NCI-H146 (cell line): ENCODE measurements around the gene TBC1D16.

ENCODE experiments used
- DNase-seq: peaks from one replicate; lab custom pipeline; 2025; lab: John Stamatoyannopoulos, UW

Gene TBC1D16

GRCh38 chr17:79938336-79939093 is 97.2 kb downstream of the TBC1D16 start:
- DNase-seq: no peak

DNA sequence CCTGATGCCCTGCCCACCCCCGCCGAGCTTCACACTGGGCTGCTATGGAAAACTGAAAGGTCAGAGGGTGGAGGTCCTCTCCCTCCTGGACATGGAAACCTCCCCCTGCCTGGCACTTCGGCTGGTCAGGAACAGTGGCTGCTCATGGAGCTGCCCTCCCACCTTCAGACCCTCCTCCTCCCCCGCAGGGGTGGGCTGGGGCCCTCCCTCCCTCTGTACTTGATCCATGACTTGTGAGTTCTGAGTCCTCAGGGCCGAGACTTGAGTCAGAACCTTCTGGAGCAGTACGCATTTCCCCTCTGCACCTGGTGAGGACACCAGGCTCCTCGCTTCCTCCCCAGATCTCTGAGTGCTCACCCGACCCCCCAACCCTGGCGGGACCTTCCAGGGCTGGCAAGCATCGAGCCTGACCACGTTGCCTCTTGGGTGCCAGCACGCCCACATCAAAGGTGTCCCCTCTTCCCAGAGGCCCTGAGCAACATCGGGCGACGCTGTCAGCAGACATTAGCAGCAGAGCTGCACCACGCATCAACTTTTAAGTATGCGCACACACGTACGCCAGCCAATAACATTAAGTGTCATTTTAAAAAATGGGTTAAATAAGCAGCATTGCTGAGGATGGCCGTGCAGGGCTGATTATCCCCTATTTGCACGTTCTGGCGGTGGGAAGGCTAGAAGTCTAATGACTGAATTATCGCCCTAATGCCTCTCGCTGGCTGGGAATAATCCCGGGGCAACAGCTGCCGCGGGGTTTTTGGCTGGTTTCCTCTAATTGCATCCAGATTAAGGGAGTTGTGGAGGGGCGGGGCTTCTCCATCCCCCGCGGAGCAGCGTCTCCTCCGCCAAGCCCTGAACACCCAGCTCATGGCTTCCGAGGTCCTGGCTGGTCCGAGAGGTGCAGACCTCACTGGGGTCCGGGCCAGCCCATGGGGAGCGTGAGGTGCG is 98.0 kb downstream of the TBC1D16 start:
- no peak for DNase-seq

- no peak for DNase-seq
These were observed 98.9 kb downstream of the TBC1D16 start for GRCh38 chr17:79936641-79937381.

- DNase-seq: no peak
These were observed 99.6 kb downstream of the TBC1D16 start for GRCh38 chr17:79936050-79936449.

DNA sequence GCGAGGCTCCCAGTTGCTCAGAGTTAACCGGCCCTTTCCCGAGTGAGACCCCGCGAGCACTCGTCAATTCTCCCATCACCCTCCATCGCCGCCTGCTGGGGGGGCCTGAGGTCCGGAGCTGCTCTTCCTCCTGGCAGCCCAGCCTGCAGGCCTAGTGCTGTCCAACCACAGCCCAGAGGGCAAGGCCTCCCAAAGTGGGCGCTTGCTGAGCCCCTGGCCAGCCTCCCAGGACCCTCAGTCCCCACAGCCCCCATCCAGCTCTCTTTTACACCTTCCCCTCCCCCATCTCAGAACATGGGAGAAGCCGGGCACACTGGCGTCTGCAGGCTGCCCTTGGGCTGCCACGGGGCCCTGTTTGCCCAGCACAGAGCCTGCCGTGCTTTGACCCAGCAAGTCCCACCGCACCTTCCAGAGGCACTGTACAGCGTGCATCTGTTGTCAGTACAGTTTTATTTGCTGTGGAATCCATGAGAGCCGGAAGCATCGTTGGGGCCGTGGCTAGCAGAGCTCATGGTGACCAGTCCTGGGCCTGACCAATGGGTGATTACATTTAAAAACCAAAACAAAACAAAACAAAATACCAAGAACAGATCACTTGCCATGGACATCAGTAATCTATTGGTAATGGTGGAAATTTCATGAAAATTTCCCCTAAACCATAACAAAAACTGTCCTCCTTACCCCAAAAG is 100.3 kb downstream of the TBC1D16 start:
- DNase-seq: no peak

- DNase-seq: no peak
These were observed 101.1 kb downstream of the TBC1D16 start for GRCh38 chr17:79934653-79934970.

- no peak for DNase-seq
These were observed 101.6 kb downstream of the TBC1D16 start for GRCh38 chr17:79933863-79934652.

GRCh38 chr17:79932451-79933306 is 103.0 kb downstream of the TBC1D16 start:
- no peak for DNase-seq

- no peak for DNase-seq
These were observed 103.8 kb downstream of the TBC1D16 start for GRCh38 chr17:79931817-79932309.

DNA sequence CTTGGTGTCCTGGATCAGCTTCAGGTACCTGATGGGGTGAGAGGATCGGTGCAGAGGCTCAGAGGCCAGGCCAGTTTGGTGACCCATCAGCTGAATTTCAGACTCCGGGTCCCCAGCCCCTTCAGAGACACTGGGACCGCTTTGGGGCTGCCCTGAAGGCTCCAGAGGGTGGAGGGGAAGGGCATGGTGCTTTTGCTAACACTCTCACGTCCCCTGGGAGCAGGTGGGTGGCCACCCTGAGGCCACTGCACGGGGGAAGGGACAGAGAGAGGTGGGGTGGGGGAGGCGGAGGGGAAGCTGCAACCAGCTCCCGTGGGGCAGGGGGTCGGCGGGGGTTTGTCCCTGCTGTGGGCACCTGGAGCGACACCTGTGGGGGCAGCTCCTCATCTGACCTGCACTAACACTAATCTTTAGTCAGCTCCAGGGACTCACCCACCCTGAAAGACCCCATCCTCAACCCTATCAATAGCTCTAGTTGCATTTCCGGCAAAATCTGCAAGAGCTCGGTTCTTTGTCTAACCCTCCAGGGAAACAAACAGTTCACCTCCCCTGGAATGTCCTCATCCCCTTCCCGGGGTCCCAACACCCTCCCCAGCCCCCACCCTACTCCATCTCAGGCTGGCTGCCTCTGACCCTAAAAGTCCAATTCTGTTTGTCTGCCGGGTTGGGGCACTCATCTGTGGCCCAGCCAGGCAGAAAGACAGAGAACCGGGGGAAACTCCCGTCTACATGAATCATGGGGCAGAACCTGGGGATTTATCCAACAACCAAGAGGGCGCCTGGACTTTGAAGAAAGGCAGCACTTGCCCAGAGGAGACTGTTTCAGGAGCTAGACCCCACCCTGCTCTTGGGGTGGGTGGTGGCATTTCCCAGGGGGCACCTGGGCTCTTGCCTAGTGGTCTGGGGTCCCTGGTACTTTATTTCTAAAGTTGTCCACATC is 104.5 kb downstream of the TBC1D16 start:
- no peak for DNase-seq

- peak; percentile 54 for DNase-seq
These were observed 105.4 kb downstream of the TBC1D16 start for GRCh38 chr17:79930062-79930876.

DNA sequence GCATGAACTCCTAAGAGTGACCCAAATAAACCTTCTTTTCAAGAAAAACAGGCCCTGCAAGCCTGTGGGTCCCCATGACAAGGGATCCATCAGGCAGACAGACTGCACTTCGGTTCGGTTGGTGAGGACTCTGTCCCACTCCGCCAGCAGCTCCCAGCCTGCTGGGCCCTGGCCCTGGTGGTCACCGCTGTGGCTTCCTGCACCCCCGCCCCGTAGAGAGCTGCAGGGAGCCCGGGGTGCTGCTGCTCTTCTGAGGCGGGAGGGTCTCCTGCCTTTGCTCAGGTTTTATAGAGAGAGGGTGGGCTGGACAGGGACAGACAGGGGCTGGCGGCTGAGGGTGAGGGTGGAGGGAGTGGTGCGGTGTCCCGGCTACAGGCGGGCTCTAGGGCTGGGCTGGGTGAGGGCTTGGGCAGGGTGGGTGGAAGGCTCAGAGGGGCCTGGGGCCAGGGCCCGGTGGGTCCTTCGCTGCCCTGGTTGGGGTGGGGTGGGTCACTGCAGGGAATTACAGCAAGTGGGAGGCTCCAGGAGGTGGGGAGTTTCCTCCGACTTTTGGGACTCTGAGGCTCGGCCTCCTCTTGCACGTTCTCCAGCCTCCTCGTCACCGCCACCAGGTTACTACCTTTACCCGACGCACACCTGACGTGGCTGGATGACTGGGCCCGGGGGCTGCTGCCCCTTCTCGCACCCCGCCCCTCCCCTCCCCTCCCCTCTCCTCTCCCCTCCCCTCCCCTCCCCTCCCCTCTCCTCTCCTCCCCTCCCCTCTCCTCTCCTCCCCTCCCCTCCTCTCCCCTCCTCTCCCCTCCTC is 106.2 kb downstream of the TBC1D16 start:
- no peak for DNase-seq

DNA sequence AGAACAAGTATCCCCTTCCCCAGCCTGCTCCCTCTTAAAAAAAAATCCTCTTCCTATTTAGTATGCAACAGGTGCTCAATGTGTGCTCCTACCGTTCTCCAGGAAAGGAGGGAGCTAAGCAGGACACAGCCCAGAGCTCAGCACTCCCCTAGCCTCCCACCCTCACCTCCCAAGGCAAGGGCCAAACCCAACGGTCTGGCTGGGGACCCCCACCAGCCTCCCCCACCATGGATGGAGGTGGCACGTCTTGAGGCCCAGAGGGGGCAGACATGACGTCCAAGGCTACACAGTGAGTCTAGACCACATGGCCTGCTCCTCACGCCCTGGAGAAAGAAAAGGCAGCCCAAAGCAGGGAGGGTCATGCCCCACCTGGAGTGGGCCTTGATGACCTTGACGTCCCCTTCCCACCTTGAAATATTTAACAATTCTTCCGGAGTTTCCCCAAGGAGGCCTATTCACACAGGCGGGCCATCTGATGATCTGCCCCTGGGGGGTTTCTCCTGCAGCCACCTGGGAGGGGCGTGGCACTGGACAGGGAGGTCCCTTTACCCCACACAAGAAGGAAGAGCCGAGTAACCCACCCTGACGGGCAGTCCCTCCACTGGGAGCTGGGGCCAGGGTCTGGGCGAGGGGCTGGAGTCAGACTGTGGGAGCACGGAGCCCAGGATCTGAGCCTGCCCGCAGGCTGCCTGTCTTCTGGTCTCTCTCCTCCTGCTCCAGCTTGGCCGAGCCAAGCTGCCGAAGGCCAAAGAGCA is 107.0 kb downstream of the TBC1D16 start:
- no peak for DNase-seq

- no peak for DNase-seq
These were observed 107.8 kb downstream of the TBC1D16 start for GRCh38 chr17:79927688-79928501.

- DNase-seq: peak; percentile 26
These were observed 108.5 kb downstream of the TBC1D16 start for GRCh38 chr17:79927136-79927661.
